Urothelium cell line (cell line): ENCODE data around the gene PTRH2.

Experiments used
- DNase-seq: peaks from one replicate; pipeline ENCODE4 v3.0.0; 2011; ENCODE audit warnings: low spot score, mixed read lengths
- FAIRE-seq: peaks from 2 replicates; lab custom pipeline; 2011; peaks lifted over from hg19 to GRCh38; lab: Jason Lieb, UNC

The PTRH2 gene

GRCh38 chr17:59723041-59723440, 15.8 kb upstream of the PTRH2 start:
- DNase-seq (no peak), FAIRE-seq (no peak)

- DNase-seq (no peak), FAIRE-seq (no peak)
Measured at GRCh38 chr17:59722623-59723022, 15.4 kb upstream of the PTRH2 start.

- DNase-seq (no peak), FAIRE-seq (no peak)
Measured at GRCh38 chr17:59719526-59719925, 12.3 kb upstream of the PTRH2 start.

GRCh38 chr17:59716427-59716826, 9.2 kb upstream of the PTRH2 start:
- no peak for FAIRE-seq
- DNase-seq, result no peak

- DNase-seq (no peak), FAIRE-seq (no peak)
Measured at GRCh38 chr17:59714255-59714654, 7.0 kb upstream of the PTRH2 start.

GRCh38 chr17:59712862-59713261, 5.6 kb upstream of the PTRH2 start:
- DNase-seq (no peak), FAIRE-seq (no peak)

- DNase-seq, result no peak
- FAIRE-seq, result no peak
Measured at GRCh38 chr17:59711936-59712335, 4.7 kb upstream of the PTRH2 start.

GRCh38 chr17:59707971-59708430, 771 bp upstream of the PTRH2 start:
- DNase-seq, result no peak
- no peak for FAIRE-seq

GRCh38 chr17:59702304-59702703, 4.9 kb downstream of the PTRH2 start:
- no peak for DNase-seq
- FAIRE-seq, result no peak

GRCh38 chr17:59699786-59700185, 7.4 kb downstream of the PTRH2 start:
- FAIRE-seq, result no peak
- DNase-seq, result no peak

- FAIRE-seq (no peak), DNase-seq (no peak)
Measured at GRCh38 chr17:59699218-59699617, 8.0 kb downstream of the PTRH2 start.

GRCh38 chr17:59698143-59698542, 9.1 kb downstream of the PTRH2 start:
- no peak for FAIRE-seq
- DNase-seq, result no peak

GRCh38 chr17:59696682-59697277, 10.4 kb downstream of the PTRH2 start:
- DNase-seq (no peak), FAIRE-seq (no peak)

- no peak for DNase-seq
- no peak for FAIRE-seq
Measured at GRCh38 chr17:59695945-59696681, 11.1 kb downstream of the PTRH2 start.

GRCh38 chr17:59694344-59694743, 12.9 kb downstream of the PTRH2 start:
- FAIRE-seq (no peak), DNase-seq (no peak)

GRCh38 chr17:59693582-59693981, 13.6 kb downstream of the PTRH2 start:
- FAIRE-seq (no peak), DNase-seq (no peak)

- DNase-seq (no peak), FAIRE-seq (no peak)
Measured at GRCh38 chr17:59688496-59688895, 18.7 kb downstream of the PTRH2 start.

GRCh38 chr17:59688008-59688407, 19.2 kb downstream of the PTRH2 start:
- DNase-seq (no peak), FAIRE-seq (no peak)

- FAIRE-seq (no peak), DNase-seq (no peak)
Measured at GRCh38 chr17:59684967-59685366, 22.3 kb downstream of the PTRH2 start.

GRCh38 chr17:59683283-59683682, 23.9 kb downstream of the PTRH2 start:
- FAIRE-seq (no peak), DNase-seq (no peak)

GRCh38 chr17:59680314-59680713, 26.9 kb downstream of the PTRH2 start:
- no peak for FAIRE-seq

GRCh38 chr17:59678918-59679317, 28.3 kb downstream of the PTRH2 start:
- DNase-seq (no peak), FAIRE-seq (no peak)

More at GRCh38 chr17:59680314-59680713, 26.9 kb downstream of the PTRH2 start:
- no peak for DNase-seq

- DNase-seq, result no peak
- FAIRE-seq, result no peak
Measured at GRCh38 chr17:59676716-59677115, 30.5 kb downstream of the PTRH2 start.
